NOMO-1 treated with DMSO at 0.1 percent for 48 hours (cell line): ENCODE data around the gene ING3.
A peak's percentile ranks its signal among the peaks of the same experiment; 100 is the strongest.
"Not testable (repeated sequence)": the region's sequence is repeated elsewhere in the genome, so short reads cannot be mapped to it uniquely, and the experiment has no call there.

Source experiments
- DNase-seq: peaks from one replicate; lab custom pipeline; 2025; ENCODE audit not compliant: unreplicated experiment; lab: John Stamatoyannopoulos, UW

ING3 gene

GRCh38 chr7:120949998-120950538 lies 509 bp upstream of the ING3 start:
- DNase-seq, result no peak

GRCh38 chr7:120951309-120951699 lies 727 bp downstream of the ING3 start:
- no peak for DNase-seq

- no peak for DNase-seq
Measured at GRCh38 chr7:120951826-120952225, 1.2 kb downstream of the ING3 start.

GRCh38 chr7:120955577-120956149 lies 5.1 kb downstream of the ING3 start:
- no peak for DNase-seq

- DNase-seq, result no peak
Measured at GRCh38 chr7:120959929-120960484, 9.4 kb downstream of the ING3 start.

GRCh38 chr7:120960714-120961113 lies 10.1 kb downstream of the ING3 start:
- DNase-seq, result no peak

- no peak for DNase-seq
Measured at GRCh38 chr7:120961638-120962173, 11.1 kb downstream of the ING3 start.

- no peak for DNase-seq
Measured at GRCh38 chr7:120964088-120964487, 13.5 kb downstream of the ING3 start.

GRCh38 chr7:120966961-120967360 lies 16.4 kb downstream of the ING3 start:
- DNase-seq, result no peak

- DNase-seq, result no peak
Measured at GRCh38 chr7:120973849-120974248, 23.3 kb downstream of the ING3 start.

GRCh38 chr7:120979765-120980499 lies 29.4 kb downstream of the ING3 start:
- no peak for DNase-seq

GRCh38 chr7:120981117-120981516 lies 30.5 kb downstream of the ING3 start:
- DNase-seq, result no peak

GRCh38 chr7:120981888-120982615 lies 31.5 kb downstream of the ING3 start:
- no peak for DNase-seq

GRCh38 chr7:120983592-120983991 lies 33.0 kb downstream of the ING3 start:
- not testable (repeated sequence) for DNase-seq

- no peak for DNase-seq
Measured at GRCh38 chr7:120984406-120984805, 33.8 kb downstream of the ING3 start.

- no peak for DNase-seq
Measured at GRCh38 chr7:120985130-120985758, 34.7 kb downstream of the ING3 start.

- DNase-seq, result no peak
Measured at GRCh38 chr7:120985839-120986238, 35.3 kb downstream of the ING3 start.

GRCh38 chr7:120986650-120987049 lies 36.1 kb downstream of the ING3 start:
- DNase-seq, result no peak

GRCh38 chr7:120987280-120987679 lies 36.7 kb downstream of the ING3 start:
- no peak for DNase-seq

- peak; percentile 68 for DNase-seq
Measured at GRCh38 chr7:120987683-120988590, 37.4 kb downstream of the ING3 start.
